GM12892 (cell line): ENCODE data around the gene SPSB1.

Experiments used
- DNase-seq: peaks from one replicate; pipeline ENCODE4 v3.0.0; 2011; ENCODE audit not compliant: insufficient read length
- FAIRE-seq: peaks from 2 replicates; lab custom pipeline; 2011; peaks lifted over from hg19 to GRCh38; lab: Jason Lieb, UNC
- POLR2A ChIP-seq: IDR thresholded peaks from 2 replicates; pipeline ENCODE4 v1.6.1; 2011; ENCODE audit warnings: low read depth, low read length, control low read depth
- POLR2AphosphoS5 ChIP-seq: IDR thresholded peaks from 2 replicates; pipeline ENCODE4 v1.6.1; 2011; ENCODE audit warnings: low read depth, low read length, control low read depth
- TAF1 ChIP-seq: IDR thresholded peaks from 2 replicates; pipeline ENCODE4 v1.6.1; 2011; ENCODE audit warnings: low read depth, mild to moderate bottlenecking, control low read depth, low read length, borderline replicate concordance

Gene SPSB1

GRCh38 chr1:9369964-9370788 is 77.5 kb downstream of the SPSB1 start:
- DNase-seq (no peak), FAIRE-seq (no peak)
- TF ChIP-seq POLR2AphosphoS5 = no peak
- TF ChIP-seq TAF1 = no peak
- no peak for TF ChIP-seq POLR2A

DNA sequence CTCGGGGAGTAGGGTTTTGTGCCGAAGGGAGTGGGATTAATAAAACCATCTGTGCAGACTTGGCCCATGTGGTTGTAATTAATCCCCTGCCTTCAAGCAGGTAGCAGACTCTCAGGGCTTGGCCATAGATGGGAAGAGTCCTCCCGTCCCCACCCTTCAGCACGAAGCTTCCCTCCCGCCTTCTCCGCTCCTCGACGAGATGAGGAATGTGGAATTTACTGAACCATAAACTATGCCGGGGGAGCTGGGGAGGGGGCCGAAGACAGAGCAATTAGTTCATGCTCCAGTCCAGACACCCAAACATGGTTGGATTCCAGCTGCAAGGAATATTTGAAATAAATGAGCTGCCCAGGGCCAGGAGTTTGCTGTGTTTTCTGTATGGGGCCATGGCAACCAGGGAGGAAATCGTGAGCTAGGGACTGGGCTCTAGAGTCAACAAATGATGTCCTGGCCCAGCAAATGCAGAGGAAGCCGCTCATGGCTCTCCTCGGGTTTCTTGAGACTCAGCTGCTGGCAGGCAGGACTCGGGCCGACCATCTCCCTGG is 78.8 kb downstream of the SPSB1 start:
- TF ChIP-seq POLR2A (no peak), TAF1 (no peak), POLR2AphosphoS5 (no peak)
- DNase-seq (no peak), FAIRE-seq (no peak)

GRCh38 chr1:9371951-9372350 is 79.3 kb downstream of the SPSB1 start:
- TF ChIP-seq POLR2AphosphoS5 (no peak), TAF1 (no peak), POLR2A (no peak)
- no peak for FAIRE-seq
- no peak for DNase-seq

DNA sequence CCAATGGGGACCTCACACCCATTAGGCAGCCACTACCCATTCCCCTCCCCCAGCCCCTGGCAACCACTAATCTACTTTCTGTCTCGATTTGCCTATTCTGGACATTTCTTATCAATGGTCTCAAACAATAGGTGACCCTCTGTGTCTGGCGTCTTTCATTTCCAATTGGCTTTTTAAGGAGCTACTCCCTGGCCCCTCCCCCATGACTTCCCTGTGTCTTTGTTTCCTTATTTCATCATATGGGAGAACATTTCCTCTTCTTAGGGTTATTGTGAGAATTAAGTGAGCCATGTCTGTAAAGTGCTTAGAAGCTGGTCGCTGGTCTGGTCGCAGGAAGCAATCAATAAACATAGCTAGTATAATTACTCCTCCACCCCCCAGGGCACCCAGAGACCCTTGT is 80.9 kb downstream of the SPSB1 start:
- TF ChIP-seq TAF1 = no peak
- TF ChIP-seq POLR2AphosphoS5 = no peak
- TF ChIP-seq POLR2A = no peak
- DNase-seq (no peak), FAIRE-seq (no peak)

DNA sequence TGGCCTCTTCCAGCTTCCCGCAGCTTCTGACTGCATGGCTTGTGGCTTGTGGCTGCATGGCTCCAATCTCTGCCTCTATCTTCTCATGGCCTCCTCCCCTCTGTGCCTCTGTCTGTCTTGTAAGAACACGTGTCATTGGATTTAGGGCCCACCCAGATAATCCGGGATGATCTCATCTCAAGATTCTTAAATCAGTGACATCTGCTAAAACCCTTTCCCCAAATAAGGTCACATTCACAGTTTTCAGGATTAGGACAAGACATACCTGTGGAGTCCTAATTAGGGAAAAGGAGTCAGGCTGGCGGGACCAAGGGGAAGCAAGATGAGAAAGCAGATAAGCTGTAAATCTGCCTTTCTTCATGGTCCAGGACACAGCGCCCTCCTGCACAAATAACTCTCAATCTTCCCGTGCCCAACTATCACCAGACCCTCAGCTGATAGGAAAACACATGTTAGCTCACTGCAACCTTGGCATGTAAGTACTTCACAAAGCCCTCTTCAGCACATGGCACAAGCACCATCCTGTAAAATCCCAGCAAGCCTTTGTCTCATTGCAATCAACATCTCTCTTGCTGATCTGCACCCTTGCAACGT is 82.2 kb downstream of the SPSB1 start:
- FAIRE-seq (no peak), DNase-seq (no peak)
- TF ChIP-seq TAF1 (no peak), POLR2A (no peak), POLR2AphosphoS5 (no peak)

DNA sequence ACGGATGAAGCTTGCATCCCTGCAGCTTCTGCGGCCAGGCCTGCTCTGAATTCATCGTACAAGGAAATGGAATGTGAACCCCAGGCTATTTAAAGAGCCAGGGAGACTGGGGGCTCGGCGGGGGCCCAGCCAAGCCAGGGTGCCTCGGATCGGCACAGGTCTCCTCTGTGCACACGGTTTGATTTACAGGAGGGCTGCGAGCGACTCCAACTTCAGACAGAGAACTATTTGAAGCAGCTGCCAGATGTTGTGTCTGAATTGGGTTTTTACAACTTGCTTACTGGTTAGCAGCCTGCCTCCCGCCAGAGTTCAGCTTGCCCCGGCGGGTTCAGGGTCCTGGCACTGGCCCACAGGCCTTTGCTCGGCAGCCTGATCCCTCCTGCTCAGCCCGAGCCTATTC is 83.2 kb downstream of the SPSB1 start:
- FAIRE-seq (no peak), DNase-seq (no peak)
- no peak for TF ChIP-seq POLR2A
- TF ChIP-seq TAF1 = no peak
- no peak for TF ChIP-seq POLR2AphosphoS5

DNA sequence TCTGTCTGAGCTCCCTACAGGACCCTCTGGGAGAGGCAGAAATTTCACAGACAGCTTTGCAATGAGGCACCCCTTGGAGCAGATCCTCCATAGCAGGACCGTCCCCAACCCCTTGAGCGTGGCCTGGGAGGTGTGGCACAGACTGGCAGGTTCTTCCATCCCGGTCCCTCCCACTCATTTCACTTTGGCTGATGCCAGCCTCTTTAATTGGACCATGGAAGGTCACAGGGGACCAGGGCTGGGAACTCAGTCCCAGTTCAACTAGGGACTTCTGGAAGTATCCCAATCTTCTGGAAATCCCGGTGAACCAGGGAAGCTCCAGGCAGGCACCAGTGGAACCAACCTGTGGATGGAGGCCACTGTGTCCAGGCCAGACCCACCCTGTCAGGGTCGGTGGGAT is 83.7 kb downstream of the SPSB1 start:
- TF ChIP-seq POLR2AphosphoS5 (no peak), POLR2A (no peak), TAF1 (no peak)
- no peak for DNase-seq
- no peak for FAIRE-seq

DNA sequence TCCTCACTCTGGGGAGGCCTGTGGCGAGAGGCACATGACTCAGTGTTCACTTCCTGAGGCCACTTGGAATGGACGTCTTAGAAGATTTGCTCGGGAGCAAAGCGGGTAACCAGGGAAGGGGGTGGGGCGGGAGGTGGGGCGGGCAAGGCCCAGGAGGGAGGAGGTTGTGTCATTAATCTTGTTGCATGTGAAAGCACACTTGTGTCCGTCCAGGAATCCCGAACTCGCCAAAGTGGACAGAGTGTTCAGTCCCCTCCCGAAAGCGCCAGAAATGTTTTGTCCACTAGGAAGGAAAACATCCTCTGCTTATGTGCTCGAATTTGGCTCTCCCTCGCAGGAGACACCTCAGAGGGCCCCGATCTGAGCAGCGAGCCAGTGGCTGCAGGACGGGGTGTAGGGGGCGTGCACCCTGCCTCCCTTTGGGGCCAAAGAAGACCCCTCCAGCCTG is 84.2 kb downstream of the SPSB1 start:
- no peak for DNase-seq
- TF ChIP-seq TAF1 (no peak), POLR2A (no peak), POLR2AphosphoS5 (no peak)
- FAIRE-seq = no peak

DNA sequence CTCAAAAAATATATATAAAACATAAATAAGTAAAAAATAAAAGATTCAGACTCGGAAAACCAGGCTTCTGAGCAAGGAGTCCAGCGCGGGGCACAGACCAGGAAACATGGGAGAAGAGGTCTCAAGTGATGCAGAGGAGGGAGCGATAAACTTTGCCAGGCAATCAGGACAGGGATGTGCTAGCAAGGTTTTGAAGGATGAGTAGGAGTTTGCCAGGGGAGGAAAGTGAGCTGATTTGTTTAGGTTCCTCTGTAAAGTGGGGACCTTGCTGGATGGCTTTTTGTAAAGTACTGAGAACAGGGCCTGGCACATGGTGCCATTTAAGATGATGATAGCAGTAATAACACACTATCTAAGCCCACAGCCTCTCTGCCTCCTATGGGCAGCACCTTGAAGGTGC is 86.1 kb downstream of the SPSB1 start:
- TF ChIP-seq TAF1 (no peak), POLR2A (no peak), POLR2AphosphoS5 (no peak)
- DNase-seq (no peak), FAIRE-seq (no peak)

DNA sequence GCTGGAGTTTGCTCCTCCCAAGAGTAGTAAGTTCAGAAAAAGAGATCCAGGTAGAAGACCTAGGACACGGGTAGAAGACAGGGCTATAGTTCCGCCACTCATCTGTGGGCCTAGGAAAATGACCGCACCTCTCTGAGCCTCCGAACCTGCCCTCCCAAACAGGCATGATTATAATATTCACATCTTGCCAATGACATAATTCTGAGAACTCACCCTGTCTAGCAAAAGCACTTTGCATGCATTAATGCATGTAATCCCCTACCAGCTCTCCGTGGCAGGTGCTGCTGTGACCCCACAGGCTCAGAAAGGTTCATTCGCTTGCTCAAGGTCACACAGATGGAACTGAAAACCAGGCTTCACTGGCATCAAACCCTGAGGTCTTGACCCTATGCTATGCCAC is 88.0 kb downstream of the SPSB1 start:
- FAIRE-seq (no peak), DNase-seq (no peak)
- TF ChIP-seq POLR2A = no peak
- TF ChIP-seq TAF1 = no peak

- TF ChIP-seq TAF1 (no peak), POLR2A (no peak), POLR2AphosphoS5 (no peak)
- no peak for FAIRE-seq
- no peak for DNase-seq
Measured at GRCh38 chr1:9382643-9383491, 90.2 kb downstream of the SPSB1 start.
